Measurements from ENCODE around the gene CCDC12.

DNA sequence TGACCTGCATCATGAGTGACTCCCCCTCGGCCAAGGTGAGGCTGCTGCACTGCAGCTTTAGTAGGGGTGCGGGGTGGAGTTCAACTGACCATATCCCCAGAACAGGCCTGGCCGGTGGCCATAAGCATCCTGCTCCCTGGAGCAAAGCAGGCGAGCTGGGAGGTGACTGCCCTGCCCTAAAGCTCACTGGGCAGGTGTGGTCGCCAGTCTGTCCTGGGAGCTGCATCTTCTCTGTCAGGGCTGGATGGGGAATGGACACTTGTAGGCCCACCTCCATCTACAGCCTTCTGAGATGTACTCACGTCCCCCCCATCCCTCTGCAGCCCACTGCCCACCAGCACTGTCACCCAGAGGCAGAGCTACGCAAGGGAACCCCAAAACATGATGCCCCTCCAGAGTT is 17.4 kb upstream of the CCDC12 start:
- TF ChIP-seq, protein P1, sequence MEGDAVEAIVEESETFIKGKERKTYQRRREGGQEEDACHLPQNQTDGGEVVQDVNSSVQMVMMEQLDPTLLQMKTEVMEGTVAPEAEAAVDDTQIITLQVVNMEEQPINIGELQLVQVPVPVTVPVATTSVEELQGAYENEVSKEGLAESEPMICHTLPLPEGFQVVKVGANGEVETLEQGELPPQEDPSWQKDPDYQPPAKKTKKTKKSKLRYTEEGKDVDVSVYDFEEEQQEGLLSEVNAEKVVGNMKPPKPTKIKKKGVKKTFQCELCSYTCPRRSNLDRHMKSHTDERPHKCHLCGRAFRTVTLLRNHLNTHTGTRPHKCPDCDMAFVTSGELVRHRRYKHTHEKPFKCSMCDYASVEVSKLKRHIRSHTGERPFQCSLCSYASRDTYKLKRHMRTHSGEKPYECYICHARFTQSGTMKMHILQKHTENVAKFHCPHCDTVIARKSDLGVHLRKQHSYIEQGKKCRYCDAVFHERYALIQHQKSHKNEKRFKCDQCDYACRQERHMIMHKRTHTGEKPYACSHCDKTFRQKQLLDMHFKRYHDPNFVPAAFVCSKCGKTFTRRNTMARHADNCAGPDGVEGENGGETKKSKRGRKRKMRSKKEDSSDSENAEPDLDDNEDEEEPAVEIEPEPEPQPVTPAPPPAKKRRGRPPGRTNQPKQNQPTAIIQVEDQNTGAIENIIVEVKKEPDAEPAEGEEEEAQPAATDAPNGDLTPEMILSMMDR (IDR thresholded peaks at IDR 0.05; ENCODE audit: borderline replicate concordance, extremely low read depth, low read length, poor library complexity, severe bottlenecking), result no peak
- TF ChIP-seq EZH2 (IDR thresholded peaks at IDR 0.05; ENCODE audit: borderline replicate concordance, low read depth, low read length, severe bottlenecking), result no peak

Measured in DND-41 (cell line).